Raji (cell line): ENCODE results near the gene PROM2.

Source experiments
- POLR2A ChIP-seq: IDR thresholded peaks from 2 replicates; pipeline ENCODE4 v1.6.1; 2011; ENCODE audit warnings: low read depth, low read length, control low read depth; ENCODE audit not compliant: insufficient read depth

The PROM2 gene

GRCh38 chr2:95331606-95332005, 57.4 kb downstream of the PROM2 start:
- TF ChIP-seq POLR2A: no peak

- TF ChIP-seq POLR2A: no peak
These were observed 57.8 kb downstream of the PROM2 start for GRCh38 chr2:95332036-95332435.

- TF ChIP-seq POLR2A: no peak
These were observed 58.8 kb downstream of the PROM2 start for GRCh38 chr2:95333056-95333455.

- no peak for TF ChIP-seq POLR2A
These were observed 59.7 kb downstream of the PROM2 start for GRCh38 chr2:95333888-95334338.

GRCh38 chr2:95334916-95335641, 60.8 kb downstream of the PROM2 start:
- no peak for TF ChIP-seq POLR2A

GRCh38 chr2:95336406-95336805, 62.2 kb downstream of the PROM2 start:
- no peak for TF ChIP-seq POLR2A

- TF ChIP-seq POLR2A: no peak
These were observed 63.6 kb downstream of the PROM2 start for GRCh38 chr2:95337829-95338228.
